ENCODE data around the gene C19orf85. TPM values are rescaled to one million over a fixed set of nuclear protein-coding genes. Genes with fewer than 3 reads are reported as not detected.

Gene C19orf85
- total RNA-seq, 4 donors from 2014 or later, result not detected

- no peak overlapping the region for H3K4me3 ChIP-seq (ENCODE audit: low read depth, poor library complexity, severe bottlenecking)
- TF ChIP-seq CTCF (IDR thresholded peaks at IDR 0.05) (no peak), POLR2A (IDR thresholded peaks at IDR 0.05) (no peak)
- no peak for DNase-seq (ENCODE audit: low spot score in 2 of 2)
- intact Hi-C loops (cut with DNase I; ENCODE audit: low total_unique reads), result no loop called here
- WGBS, 2 donors, result 79 to 80% methylated on average over 11 of the region's 11 CpGs
Measured at GRCh38 chr19:55462722-55463121, 1.8 kb downstream of the C19orf85 start.

GRCh38 chr19:55461974-55462626 is 2.5 kb downstream of the C19orf85 start:
- intact Hi-C loops (cut with DNase I; ENCODE audit: low total_unique reads), result no loop called here
- no peak for DNase-seq (ENCODE audit: low spot score in 2 of 2)
- peak overlapping the region; percentile 49 for H3K4me3 ChIP-seq (ENCODE audit: low read depth, poor library complexity, severe bottlenecking)
- WGBS, 2 donors, result 12% methylated on average over 20 to 27 of the region's 27 CpGs
- TF ChIP-seq POLR2A (IDR thresholded peaks at IDR 0.05), result peak in 1 of 2 donors; percentile 18
- TF ChIP-seq CTCF (IDR thresholded peaks at IDR 0.05), result no peak

GRCh38 chr19:55461259-55461973 is 3.1 kb downstream of the C19orf85 start, which contains the start of gene ISOC2:
TSS of gene ISOC2 (minus strand) at chr19:55461642. CDS start at chr19:55456486, 5,156 bp downstream.
- peak; percentile 100 for DNase-seq (ENCODE audit: low spot score in 2 of 2)
- intact Hi-C loops (cut with DNase I; ENCODE audit: low total_unique reads), result no loop called here
- H3K4me3 ChIP-seq (ENCODE audit: low read depth, poor library complexity, severe bottlenecking), result peak within 1 kb of the TSS; percentile 55
- TF ChIP-seq POLR2A (IDR thresholded peaks at IDR 0.05), result no peak
- TF ChIP-seq CTCF (IDR thresholded peaks at IDR 0.05), result no peak
- 1% methylated on average over 42 to 53 of the region's 54 CpGs for WGBS, 2 donors

- peak; percentile 85 to 97 for DNase-seq (ENCODE audit: low spot score in 2 of 2)
- intact Hi-C loops (cut with DNase I; ENCODE audit: low total_unique reads), result no loop called here
- no peak for TF ChIP-seq POLR2A (IDR thresholded peaks at IDR 0.05)
- TF ChIP-seq CTCF (IDR thresholded peaks at IDR 0.05), result no peak
- 4 to 5% methylated on average over 23 to 24 of the region's 24 CpGs for WGBS, 2 donors
- H3K4me3 ChIP-seq (ENCODE audit: low read depth, poor library complexity, severe bottlenecking), result peak overlapping the region; percentile 55
Measured at GRCh38 chr19:55460670-55461258, 3.8 kb downstream of the C19orf85 start.

- intact Hi-C loops (cut with DNase I; ENCODE audit: low total_unique reads), result no loop called here
- no peak for DNase-seq (ENCODE audit: low spot score in 2 of 2)
- TF ChIP-seq CTCF (IDR thresholded peaks at IDR 0.05) (no peak), POLR2A (IDR thresholded peaks at IDR 0.05) (no peak)
- WGBS, 2 donors, result 17 to 23% methylated on average over 16 of the region's 16 CpGs
- no peak overlapping the region for H3K4me3 ChIP-seq (ENCODE audit: low read depth, poor library complexity, severe bottlenecking)
Measured at GRCh38 chr19:55459950-55460657, 4.4 kb downstream of the C19orf85 start.
